ENCODE data around the gene RAB27A.

RAB27A gene

GRCh38 chr15:55195996-55196395, 93.6 kb downstream of the RAB27A start:
- Histone ChIP-seq H3K36me3 (peaks cover 18 to 44% (median 34%) of the 10 kb centered on the region in 11 experiments), H3K4me3 (peak overlapping the region; percentile 65 to 97 (median 89)), H3K9me3 (replicated peaks in 1 of 11) (peaks cover 6 to 27% (median 20%) of the 10 kb centered on the region in 11 experiments; a peak in 20 of 22 replicates), H3K4me2 (peak overlapping the region; percentile 85 to 94 (median 90)), H3K27ac (peak overlapping the region; percentile 81 to 99 (median 96)), H4K20me1 (peaks cover 42 to 52% (median 48%) of the 10 kb centered on the region in 11 experiments; a peak in 20 of 22 replicates), H3K27me3 (no peaks in the 10 kb centered on the region), H3K9ac (peak overlapping the region; percentile 88 to 98 (median 95)), H3K4me1 (peaks cover 24 to 44% (median 38%) of the 10 kb centered on the region in 10 experiments)
- no peak for TF ChIP-seq Cebpa-rat (IDR thresholded peaks at IDR 0.05)

GRCh38 chr15:55194256-55194655, 95.4 kb downstream of the RAB27A start:
- H3K4me3 ChIP-seq = peak overlapping the region in 9 of 10 experiments; percentile 65 to 97 (median 89); a peak in 16 of 20 replicates
- H3K4me1 ChIP-seq = peaks cover 24 to 44% (median 38%) of the 10 kb centered on the region in 10 experiments
- no peak for TF ChIP-seq Cebpa-rat (IDR thresholded peaks at IDR 0.05)
- peak overlapping the region in 5 of 11 experiments; percentile 88 to 97 (median 95); a peak in 5 of 22 replicates for H3K9ac ChIP-seq
- H3K36me3 ChIP-seq = peaks cover 36 to 62% (median 52%) of the 10 kb centered on the region in 11 experiments
- H4K20me1 ChIP-seq = peaks cover 49 to 68% (median 64%) of the 10 kb centered on the region in 11 experiments; a peak in 20 of 22 replicates
- H3K4me2 ChIP-seq = peak overlapping the region; percentile 85 to 94 (median 90)
- H3K9me3 ChIP-seq (replicated peaks in 1 of 11) = peaks cover under 1 to 10% (median 8%) of the 10 kb centered on the region in 11 experiments; a peak in 19 of 22 replicates
- H3K27me3 ChIP-seq = no peaks in the 10 kb centered on the region
- H3K27ac ChIP-seq = peak overlapping the region in 7 of 11 experiments; percentile 3 to 99 (median 48); a peak in 8 of 22 replicates

- Histone ChIP-seq H3K4me1 (peaks cover 0 to 29% (median 0%) of the 10 kb centered on the region in 10 experiments; a peak in 7 of 20 replicates), H4K20me1 (peaks cover 40 to 97% (median 89%) of the 10 kb centered on the region in 11 experiments; a peak in 20 of 22 replicates), H3K9ac (no peak overlapping the region), H3K4me3 (no peak overlapping the region), H3K27ac (no peak overlapping the region), H3K36me3 (peaks cover 93 to 100% (median 99%) of the 10 kb centered on the region in 11 experiments), H3K27me3 (no peaks in the 10 kb centered on the region), H3K4me2 (no peak overlapping the region), H3K9me3 (replicated peaks in 1 of 11) (no peaks in the 10 kb centered on the region)
- TF ChIP-seq Cebpa-rat (IDR thresholded peaks at IDR 0.05) = no peak
These were observed 103.3 kb downstream of the RAB27A start for GRCh38 chr15:55186331-55186730.

- no peaks in the 10 kb centered on the region for H3K9me3 ChIP-seq (replicated peaks in 1 of 11)
- no peaks in the 10 kb centered on the region for H3K27me3 ChIP-seq
- peaks cover 29 to 90% (median 75%) of the 10 kb centered on the region in 11 experiments; a peak in 19 of 22 replicates for H4K20me1 ChIP-seq
- H3K27ac ChIP-seq = no peak overlapping the region
- no peak overlapping the region for H3K4me2 ChIP-seq
- H3K36me3 ChIP-seq = peaks cover 85 to 100% (median 97%) of the 10 kb centered on the region in 11 experiments
- no peak overlapping the region for H3K9ac ChIP-seq
- TF ChIP-seq Cebpa-rat (IDR thresholded peaks at IDR 0.05) = no peak
- peaks cover 0 to 55% (median 3%) of the 10 kb centered on the region in 10 experiments; a peak in 11 of 20 replicates for H3K4me1 ChIP-seq
- no peak overlapping the region for H3K4me3 ChIP-seq
These were observed 105.9 kb downstream of the RAB27A start for GRCh38 chr15:55183679-55184078.

GRCh38 chr15:55179141-55179540, 110.5 kb downstream of the RAB27A start:
- H3K27me3 ChIP-seq = no peaks in the 10 kb centered on the region
- no peak for TF ChIP-seq Cebpa-rat (IDR thresholded peaks at IDR 0.05)
- H3K4me2 ChIP-seq = peak overlapping the region in 5 of 11 experiments; percentile 17 to 67 (median 42); a peak in 8 of 22 replicates
- H3K9me3 ChIP-seq (replicated peaks in 1 of 11) = no peaks in the 10 kb centered on the region
- H3K9ac ChIP-seq = no peak overlapping the region
- H4K20me1 ChIP-seq = peaks cover 7 to 51% (median 31%) of the 10 kb centered on the region in 11 experiments; a peak in 15 of 22 replicates
- H3K27ac ChIP-seq = peak overlapping the region in 2 of 11 experiments; percentile 29 to 33; a peak in 3 of 22 replicates
- peaks cover 73 to 92% (median 85%) of the 10 kb centered on the region in 11 experiments for H3K36me3 ChIP-seq
- no peak overlapping the region for H3K4me3 ChIP-seq
- H3K4me1 ChIP-seq = peaks cover 0 to 58% (median 3%) of the 10 kb centered on the region in 10 experiments; a peak in 11 of 20 replicates

GRCh38 chr15:55170361-55170760, 119.3 kb downstream of the RAB27A start:
- peaks cover 2 to 20% (median 9%) of the 10 kb centered on the region in 11 experiments; a peak in 9 of 22 replicates for H3K36me3 ChIP-seq
- no peak overlapping the region for H3K4me2 ChIP-seq
- no peaks in the 10 kb centered on the region; a peak in 1 of 22 replicates for H4K20me1 ChIP-seq
- H3K9me3 ChIP-seq (replicated peaks in 1 of 11) = no peaks in the 10 kb centered on the region
- no peak for TF ChIP-seq Cebpa-rat (IDR thresholded peaks at IDR 0.05)
- H3K4me3 ChIP-seq = no peak overlapping the region
- H3K27me3 ChIP-seq = no peaks in the 10 kb centered on the region
- no peak overlapping the region for H3K27ac ChIP-seq
- H3K4me1 ChIP-seq = no peaks in the 10 kb centered on the region
- no peak overlapping the region for H3K9ac ChIP-seq

- Histone ChIP-seq H3K4me1 (no peaks in the 10 kb centered on the region), H3K4me2 (no peak overlapping the region), H3K36me3 (peaks cover 0 to under 1% (median 0%) of the 10 kb centered on the region in 11 experiments; a peak in 1 of 22 replicates), H3K27me3 (no peaks in the 10 kb centered on the region), H3K9me3 (replicated peaks in 1 of 11) (no peaks in the 10 kb centered on the region), H3K27ac (no peak overlapping the region), H3K4me3 (no peak overlapping the region), H4K20me1 (no peaks in the 10 kb centered on the region; a peak in 1 of 22 replicates), H3K9ac (no peak overlapping the region)
- TF ChIP-seq Cebpa-rat (IDR thresholded peaks at IDR 0.05) = no peak
These were observed 121.2 kb downstream of the RAB27A start for GRCh38 chr15:55168350-55168974.

GRCh38 chr15:55164284-55164683, 125.3 kb downstream of the RAB27A start:
- Histone ChIP-seq H3K4me2 (no peak overlapping the region), H3K27me3 (no peaks in the 10 kb centered on the region), H3K9me3 (replicated peaks in 1 of 11) (no peaks in the 10 kb centered on the region), H4K20me1 (no peaks in the 10 kb centered on the region; a peak in 1 of 22 replicates), H3K4me1 (no peaks in the 10 kb centered on the region), H3K36me3 (no peaks in the 10 kb centered on the region), H3K27ac (no peak overlapping the region), H3K9ac (no peak overlapping the region), H3K4me3 (no peak overlapping the region)
- TF ChIP-seq Cebpa-rat (IDR thresholded peaks at IDR 0.05) = no peak
